ENCODE data around the gene TRIM38. TPM values are rescaled to one million over a fixed set of nuclear protein-coding genes. Genes with fewer than 3 reads are reported as not detected.

The TRIM38 gene
- total RNA-seq, 4 donors from 2014 or later = 11.5 to 14.0 (median 12.4) TPM

- 79 to 100% methylated on average over 2 of the region's 2 CpGs for WGBS, 2 donors
- Histone ChIP-seq H3K27me3 (no peaks in the 10 kb centered on the region), H3K4me3 (replicated peaks in 1 of 3) (no peak overlapping the region), H3K4me1 (no peaks in the 10 kb centered on the region), H3K27ac (no peak overlapping the region), H3K9me3 (no peaks in the 10 kb centered on the region), H3K36me3 (peaks cover 28 to 40% of the 10 kb centered on the region in 2 donors)
- no peak for TF ChIP-seq POLR2A (IDR thresholded peaks at IDR 0.05)
- TF ChIP-seq, protein P1, sequence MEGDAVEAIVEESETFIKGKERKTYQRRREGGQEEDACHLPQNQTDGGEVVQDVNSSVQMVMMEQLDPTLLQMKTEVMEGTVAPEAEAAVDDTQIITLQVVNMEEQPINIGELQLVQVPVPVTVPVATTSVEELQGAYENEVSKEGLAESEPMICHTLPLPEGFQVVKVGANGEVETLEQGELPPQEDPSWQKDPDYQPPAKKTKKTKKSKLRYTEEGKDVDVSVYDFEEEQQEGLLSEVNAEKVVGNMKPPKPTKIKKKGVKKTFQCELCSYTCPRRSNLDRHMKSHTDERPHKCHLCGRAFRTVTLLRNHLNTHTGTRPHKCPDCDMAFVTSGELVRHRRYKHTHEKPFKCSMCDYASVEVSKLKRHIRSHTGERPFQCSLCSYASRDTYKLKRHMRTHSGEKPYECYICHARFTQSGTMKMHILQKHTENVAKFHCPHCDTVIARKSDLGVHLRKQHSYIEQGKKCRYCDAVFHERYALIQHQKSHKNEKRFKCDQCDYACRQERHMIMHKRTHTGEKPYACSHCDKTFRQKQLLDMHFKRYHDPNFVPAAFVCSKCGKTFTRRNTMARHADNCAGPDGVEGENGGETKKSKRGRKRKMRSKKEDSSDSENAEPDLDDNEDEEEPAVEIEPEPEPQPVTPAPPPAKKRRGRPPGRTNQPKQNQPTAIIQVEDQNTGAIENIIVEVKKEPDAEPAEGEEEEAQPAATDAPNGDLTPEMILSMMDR (IDR thresholded peaks at IDR 0.05) = no peak
- DNase-seq = no peak
- intact Hi-C loops (cut with DNase I) = no loop called here
These were observed 18.3 kb downstream of the TRIM38 start for GRCh38 chr6:25980935-25981334.

GRCh38 chr6:25981568-25982263, 19.1 kb downstream of the TRIM38 start:
- Histone ChIP-seq H3K27ac (no peak overlapping the region), H3K9me3 (no peaks in the 10 kb centered on the region), H3K27me3 (no peaks in the 10 kb centered on the region), H3K36me3 (peaks cover 28 to 34% of the 10 kb centered on the region in 2 donors), H3K4me3 (replicated peaks in 1 of 3) (no peak overlapping the region), H3K4me1 (no peaks in the 10 kb centered on the region)
- no peak for TF ChIP-seq POLR2A (IDR thresholded peaks at IDR 0.05)
- TF ChIP-seq, protein P1 (IDR thresholded peaks at IDR 0.05) = no peak
- intact Hi-C loops (cut with DNase I) = no loop called here
- 94 to 97% methylated on average over 4 to 5 of the region's 5 CpGs for WGBS, 2 donors
- DNase-seq = no peak

- 90 to 93% methylated on average over 2 of the region's 2 CpGs for WGBS, 2 donors
- Histone ChIP-seq H3K27ac (no peak overlapping the region), H3K27me3 (no peaks in the 10 kb centered on the region), H3K36me3 (peaks cover 20 to 25% of the 10 kb centered on the region in 2 donors), H3K9me3 (no peaks in the 10 kb centered on the region), H3K4me3 (replicated peaks in 1 of 3) (no peak overlapping the region), H3K4me1 (no peaks in the 10 kb centered on the region)
- TF ChIP-seq POLR2A (IDR thresholded peaks at IDR 0.05) = no peak
- TF ChIP-seq, protein P1 (IDR thresholded peaks at IDR 0.05) = no peak
- no peak for DNase-seq
- intact Hi-C loops (cut with DNase I) = no loop called here
These were observed 21.7 kb downstream of the TRIM38 start for GRCh38 chr6:25984265-25984664.

- WGBS, 2 donors = 82 to 84% methylated on average over 9 of the region's 9 CpGs
- no peaks in the 10 kb centered on the region for H3K4me1 ChIP-seq
- no peak overlapping the region for H3K27ac ChIP-seq
- H3K36me3 ChIP-seq = peaks cover 4 to 10% of the 10 kb centered on the region in 2 donors
- TF ChIP-seq, protein P1 (IDR thresholded peaks at IDR 0.05) = no peak
- TF ChIP-seq POLR2A (IDR thresholded peaks at IDR 0.05) = no peak
- intact Hi-C loops (cut with DNase I) = no loop called here
- DNase-seq = no peak
- no peaks in the 10 kb centered on the region for H3K9me3 ChIP-seq
- no peak overlapping the region for H3K4me3 ChIP-seq (replicated peaks in 1 of 3)
- no peaks in the 10 kb centered on the region for H3K27me3 ChIP-seq
These were observed 25.2 kb downstream of the TRIM38 start for GRCh38 chr6:25987845-25988244.

DNA sequence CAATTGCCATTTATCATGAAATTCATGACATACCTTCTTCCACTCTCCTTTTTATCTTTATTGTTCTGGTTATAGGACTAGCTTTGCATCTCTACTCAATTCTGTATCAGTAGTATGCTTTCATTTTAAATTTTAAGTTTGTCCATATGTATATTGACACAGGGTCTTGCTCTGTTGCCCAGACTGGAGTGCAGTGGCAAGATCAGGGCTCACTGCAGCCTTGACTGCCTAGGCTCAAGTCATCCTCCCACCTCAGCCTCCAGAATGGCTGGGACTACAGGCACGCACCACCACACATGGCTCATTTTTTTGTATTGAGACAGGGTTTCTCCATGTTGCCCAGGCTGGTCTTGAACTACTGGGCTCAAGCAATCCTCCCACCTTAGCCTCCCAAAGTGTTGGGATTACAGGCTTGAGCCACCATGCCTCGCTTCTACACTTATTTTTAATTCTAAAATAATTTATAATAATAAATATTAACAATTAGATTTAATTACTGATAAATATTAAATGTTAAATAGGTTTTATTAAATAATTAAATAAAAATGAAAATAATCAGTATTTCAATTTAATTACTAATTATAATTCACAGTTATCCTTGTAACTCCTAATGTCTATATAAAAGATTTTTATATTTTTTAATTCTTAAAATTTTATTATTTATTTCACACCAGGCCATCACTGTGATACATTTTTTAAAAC, 27.7 kb downstream of the TRIM38 start:
- Histone ChIP-seq H3K4me3 (replicated peaks in 1 of 3) (no peak overlapping the region), H3K4me1 (peaks cover 6 to 10% of the 10 kb centered on the region in 2 donors), H3K27ac (no peak overlapping the region), H3K27me3 (no peaks in the 10 kb centered on the region), H3K9me3 (no peaks in the 10 kb centered on the region), H3K36me3 (peaks cover 0 to 4% of the 10 kb centered on the region in 2 donors)
- intact Hi-C loops (cut with DNase I) = no loop called here
- DNase-seq = no peak
- TF ChIP-seq POLR2A (IDR thresholded peaks at IDR 0.05) = no peak
- TF ChIP-seq, protein P1 (IDR thresholded peaks at IDR 0.05) = no peak
- WGBS, 2 donors = 96 to 99% methylated on average over 2 of the region's 2 CpGs
